Effector memory CD4-positive, alpha-beta T cell (primary cell): ENCODE results near the gene WAS.

Source experiments
- DNase-seq, 3 donors: peaks; one replicate each; pipeline ENCODE4 v3.0.0-alpha.2; 2020
- H3K27ac ChIP-seq: 2 replicates; pipeline ENCODE4 v1.7.0; 2013; ENCODE audit warnings: mild to moderate bottlenecking, low read length, moderate library complexity; ENCODE audit not compliant: insufficient read depth, poor library complexity, severe bottlenecking
- H3K27me3 ChIP-seq: replicated peaks from 2 replicates; pipeline ENCODE4 v1.7.0; 2013; ENCODE audit warnings: mild to moderate bottlenecking, low read length; ENCODE audit not compliant: insufficient read depth, control insufficient read depth, poor library complexity, severe bottlenecking
- H3K36me3 ChIP-seq: 2 replicates; pipeline ENCODE4 v1.7.0; 2013; ENCODE audit warnings: mild to moderate bottlenecking, low read length, moderate library complexity; ENCODE audit not compliant: control insufficient read depth, insufficient read depth
- H3K4me1 ChIP-seq: 2 replicates; pipeline ENCODE4 v1.7.0; 2013; ENCODE audit warnings: low read length, mild to moderate bottlenecking; ENCODE audit not compliant: control insufficient read depth, insufficient read depth, poor library complexity, severe bottlenecking
- H3K4me3 ChIP-seq: 2 replicates; pipeline ENCODE4 v1.7.0; 2013; ENCODE audit warnings: low read length, low read depth, mild to moderate bottlenecking; ENCODE audit not compliant: insufficient read depth, poor library complexity, severe bottlenecking
- H3K9me3 ChIP-seq: 2 replicates; pipeline ENCODE4 v1.7.0; 2013; ENCODE audit warnings: mild to moderate bottlenecking, low read length, moderate library complexity; ENCODE audit not compliant: control insufficient read depth

WAS gene

DNA sequence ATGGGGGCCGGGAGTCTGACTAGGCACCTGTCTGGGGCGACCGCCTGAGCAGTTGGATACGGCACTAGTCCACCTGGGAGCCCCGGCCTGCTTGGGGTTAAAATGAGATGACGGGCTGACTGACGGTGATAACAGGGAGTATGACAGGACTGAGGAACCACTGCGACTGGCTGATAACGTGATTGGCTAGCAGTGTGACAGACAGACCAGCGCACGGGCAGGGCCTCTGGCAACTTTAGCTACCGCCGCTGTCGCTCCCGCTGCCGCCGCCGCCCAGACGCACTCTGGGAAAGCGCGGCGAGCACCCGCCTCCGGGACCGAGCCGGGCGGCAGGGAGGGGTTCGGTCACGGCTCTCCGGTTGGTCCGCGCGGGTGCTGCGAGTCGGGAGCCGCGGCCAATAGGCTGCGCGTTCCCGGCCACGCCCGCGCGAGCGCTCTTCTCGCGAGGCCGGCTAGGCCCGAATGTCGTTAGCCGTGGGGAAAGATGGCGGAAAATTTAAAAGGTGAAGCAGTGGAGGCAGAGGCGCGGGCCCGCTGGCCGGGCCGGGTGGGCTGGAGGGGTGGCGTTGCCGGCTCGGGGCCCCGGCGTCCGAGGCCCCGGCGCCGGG is 12.8 kb downstream of the WAS start, which contains the start of gene SUV39H1:
Gene SUV39H1 (plus strand): TSS at position 434 of the 608 bp plus-strand sequence. CDS start 51 bp downstream, at position 485.
- Histone ChIP-seq H3K9me3 (no peaks in the 10 kb centered on the region), H3K36me3 (peaks cover 4% of the 10 kb centered on the region), H3K4me1 (peaks cover 4% of the 10 kb centered on the region), H3K4me3 (peak within 1 kb of the TSS; percentile 57), H3K27ac (peak within 1 kb of the TSS; percentile 84), H3K27me3 (no peaks in the 10 kb centered on the region)
- peak; percentile 75 to 81 (median 79) for DNase-seq

DNA sequence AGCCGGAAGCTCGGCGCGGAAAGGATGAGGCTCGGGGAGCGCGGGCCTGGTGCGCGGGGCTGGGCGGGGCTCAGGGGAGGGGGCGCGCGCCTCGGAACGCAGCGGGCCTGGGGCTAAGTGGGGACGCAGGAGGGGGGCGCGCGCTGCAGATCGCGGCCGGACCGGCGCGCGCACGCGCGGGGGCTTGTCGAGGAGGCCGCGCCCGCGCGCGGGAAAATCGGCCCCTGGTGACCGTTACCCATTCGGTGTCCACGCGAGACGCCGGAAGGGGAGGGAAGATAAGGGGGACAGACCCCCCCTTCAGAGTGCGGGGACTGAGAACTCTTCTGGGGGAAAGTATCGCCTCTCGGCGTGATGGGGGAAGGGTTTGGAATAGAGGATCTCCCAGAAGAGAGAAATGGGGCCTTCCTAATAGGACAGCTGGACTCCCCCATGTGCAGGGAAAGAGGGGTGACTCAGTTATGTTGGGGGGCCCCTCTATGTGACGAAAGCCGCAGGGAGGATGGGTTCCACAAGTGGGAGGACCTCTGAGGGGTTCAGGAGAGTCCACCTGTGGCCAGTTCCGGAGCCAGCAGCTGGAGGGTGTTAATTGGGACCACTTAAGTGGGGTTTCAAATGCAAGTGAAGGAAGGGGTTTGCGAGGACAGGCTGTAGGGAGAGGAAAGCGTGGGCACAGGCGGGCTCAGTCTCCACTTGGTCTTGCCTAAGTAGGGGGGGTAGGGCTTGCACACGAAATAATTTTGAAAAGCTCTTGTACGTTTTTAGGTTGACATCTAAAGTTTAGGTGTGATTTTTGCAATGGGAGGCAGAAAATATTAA is 13.5 kb downstream of the WAS start:
- Histone ChIP-seq H3K4me1 (peaks cover 4% of the 10 kb centered on the region), H3K4me3 (peak overlapping the region; percentile 57), H3K9me3 (no peaks in the 10 kb centered on the region), H3K36me3 (peaks cover 4% of the 10 kb centered on the region), H3K27me3 (no peaks in the 10 kb centered on the region), H3K27ac (peak overlapping the region; percentile 84)
- peak in 1 of 3 donors; percentile 15 for DNase-seq

DNA sequence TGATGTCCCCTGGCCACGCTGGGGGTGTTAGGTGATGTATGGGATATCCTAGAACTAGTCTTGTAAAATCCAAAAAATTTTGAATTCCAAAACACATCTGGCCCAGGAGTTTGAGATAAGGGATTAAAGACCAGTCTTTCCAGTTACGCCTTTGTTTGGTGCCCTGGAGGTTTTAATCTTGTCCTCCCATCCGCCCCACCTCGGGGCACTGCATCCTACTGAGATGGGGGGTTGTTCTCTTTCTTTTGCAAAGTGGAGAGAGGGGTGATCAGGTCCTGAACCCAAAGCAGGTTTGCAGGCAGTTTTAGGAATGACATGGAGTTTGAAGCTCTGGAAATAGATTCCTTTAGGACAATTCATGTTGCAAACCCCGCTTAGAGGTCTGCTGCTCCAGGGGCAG is 14.7 kb downstream of the WAS start:
- Histone ChIP-seq H3K27ac (no peak overlapping the region), H3K9me3 (no peaks in the 10 kb centered on the region), H3K36me3 (peaks cover 4% of the 10 kb centered on the region), H3K4me3 (no peak overlapping the region), H3K27me3 (no peaks in the 10 kb centered on the region), H3K4me1 (peaks cover 4% of the 10 kb centered on the region)
- DNase-seq: no peak

DNA sequence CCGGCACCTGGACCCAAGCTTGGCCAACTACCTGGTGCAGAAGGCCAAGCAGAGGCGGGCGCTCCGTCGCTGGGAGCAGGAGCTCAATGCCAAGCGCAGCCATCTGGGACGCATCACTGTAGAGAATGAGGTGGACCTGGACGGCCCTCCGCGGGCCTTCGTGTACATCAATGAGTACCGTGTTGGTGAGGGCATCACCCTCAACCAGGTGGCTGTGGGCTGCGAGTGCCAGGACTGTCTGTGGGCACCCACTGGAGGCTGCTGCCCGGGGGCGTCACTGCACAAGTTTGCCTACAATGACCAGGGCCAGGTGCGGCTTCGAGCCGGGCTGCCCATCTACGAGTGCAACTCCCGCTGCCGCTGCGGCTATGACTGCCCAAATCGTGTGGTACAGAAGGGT is 16.6 kb downstream of the WAS start:
- Histone ChIP-seq H3K4me1 (peaks cover 4% of the 10 kb centered on the region), H3K36me3 (peaks cover 9% of the 10 kb centered on the region), H3K4me3 (no peak overlapping the region), H3K27ac (no peak overlapping the region), H3K9me3 (no peaks in the 10 kb centered on the region), H3K27me3 (no peaks in the 10 kb centered on the region)
- no peak for DNase-seq

DNA sequence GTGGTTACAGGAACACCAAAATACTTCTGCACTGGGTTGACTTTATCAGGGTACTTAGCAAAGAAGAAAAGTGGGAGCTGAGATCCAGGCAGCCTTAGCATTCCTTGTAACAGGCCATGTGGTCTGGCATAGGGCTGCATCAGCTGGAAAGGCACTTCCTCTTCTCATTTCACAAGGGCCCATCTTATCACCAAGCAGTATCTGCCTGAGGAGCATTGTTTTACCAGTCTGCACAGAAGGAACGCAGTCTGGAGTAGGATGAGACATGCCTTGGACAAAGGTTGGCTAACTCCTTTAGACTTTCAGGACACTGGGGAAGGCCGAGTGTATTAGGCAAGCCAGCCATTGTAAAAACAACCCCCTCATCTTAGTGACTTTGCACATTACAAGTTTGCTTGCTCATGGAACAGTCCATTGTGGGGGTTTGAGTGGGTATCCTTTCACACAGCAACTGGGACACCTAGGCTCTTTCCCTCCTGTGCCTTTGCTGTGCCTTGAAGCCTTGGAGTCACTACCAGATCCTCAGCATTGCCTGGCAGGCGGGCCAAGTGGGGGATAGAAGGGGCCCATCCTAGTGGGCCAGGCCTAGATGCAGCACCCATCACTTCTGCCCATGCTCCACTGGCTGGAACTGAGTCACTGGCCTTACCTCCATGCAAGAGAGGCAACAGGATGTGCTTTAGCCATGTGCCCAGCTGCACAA is 17.5 kb downstream of the WAS start:
- no peak for DNase-seq
- no peak overlapping the region for H3K27ac ChIP-seq
- no peak overlapping the region for H3K4me3 ChIP-seq
- no peaks in the 10 kb centered on the region for H3K27me3 ChIP-seq
- no peaks in the 10 kb centered on the region for H3K9me3 ChIP-seq
- peaks cover 9% of the 10 kb centered on the region for H3K36me3 ChIP-seq
- H3K4me1 ChIP-seq: no peaks in the 10 kb centered on the region

DNA sequence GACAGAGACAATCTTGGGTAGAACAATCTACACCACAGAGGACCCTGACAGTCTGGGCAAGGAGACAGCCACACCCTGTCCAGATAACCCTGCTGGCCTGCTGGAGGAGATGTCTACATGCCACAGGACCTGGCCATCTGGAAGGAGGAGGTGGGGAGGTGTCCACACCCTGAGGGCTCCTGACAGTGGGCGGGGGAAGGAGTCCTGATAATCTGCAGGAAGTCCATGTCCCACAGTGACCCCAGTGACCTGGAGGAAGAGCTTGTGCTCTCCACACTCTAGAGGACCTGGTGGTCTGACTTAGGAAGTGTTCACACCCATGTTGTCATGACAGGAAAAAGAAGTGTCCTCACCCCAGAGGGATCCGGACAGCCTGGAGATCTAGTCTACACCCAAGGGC is 18.4 kb downstream of the WAS start:
- peaks cover 15% of the 10 kb centered on the region for H3K36me3 ChIP-seq
- H3K9me3 ChIP-seq: no peaks in the 10 kb centered on the region
- H3K27ac ChIP-seq: no peak overlapping the region
- H3K4me3 ChIP-seq: no peak overlapping the region
- H3K4me1 ChIP-seq: no peaks in the 10 kb centered on the region
- H3K27me3 ChIP-seq: no peaks in the 10 kb centered on the region
- no peak for DNase-seq

DNA sequence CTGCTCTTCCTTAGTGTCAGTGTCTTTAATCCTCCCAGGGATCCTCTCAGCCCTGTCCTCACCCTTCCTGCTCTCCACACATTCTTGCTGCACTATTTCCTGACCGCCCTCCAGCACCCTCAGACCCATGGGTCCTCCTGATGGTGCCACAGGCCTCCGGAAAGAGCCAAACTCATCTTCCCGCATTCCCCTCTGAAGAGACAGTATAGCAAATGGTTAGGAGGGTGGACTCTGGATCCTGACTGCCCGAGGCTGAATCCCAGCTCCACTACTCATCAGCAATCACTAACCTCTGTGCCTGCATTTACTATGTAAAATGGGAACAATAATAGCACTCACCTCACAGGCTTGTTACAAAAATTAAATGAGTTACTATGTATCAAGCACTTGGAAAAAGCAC is 19.1 kb downstream of the WAS start:
- Histone ChIP-seq H3K36me3 (peaks cover 22% of the 10 kb centered on the region), H3K9me3 (no peaks in the 10 kb centered on the region), H3K4me1 (no peaks in the 10 kb centered on the region), H3K27me3 (no peaks in the 10 kb centered on the region), H3K27ac (no peak overlapping the region), H3K4me3 (no peak overlapping the region)
- DNase-seq: no peak

DNA sequence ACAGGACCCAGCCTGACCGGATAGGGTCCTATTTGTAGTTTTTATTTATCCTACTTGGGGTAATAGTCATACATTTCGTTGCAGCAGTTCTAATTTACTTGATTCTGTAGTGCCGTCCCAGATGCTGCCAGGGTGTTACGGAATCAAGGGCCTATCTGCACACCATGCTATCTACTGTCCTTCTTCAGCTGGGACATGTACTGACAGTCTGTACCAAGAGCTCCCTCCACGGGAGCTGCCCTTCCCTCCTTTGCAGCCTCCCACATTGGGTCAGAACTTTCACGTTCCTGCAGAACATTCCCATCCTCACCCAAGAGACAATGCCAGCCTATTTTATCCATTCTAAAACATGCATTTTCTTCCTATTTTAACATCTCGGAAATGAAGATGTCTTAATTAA is 19.6 kb downstream of the WAS start:
- Histone ChIP-seq H3K36me3 (peaks cover 24% of the 10 kb centered on the region), H3K27ac (no peak overlapping the region), H3K4me3 (no peak overlapping the region), H3K9me3 (no peaks in the 10 kb centered on the region), H3K27me3 (no peaks in the 10 kb centered on the region), H3K4me1 (no peaks in the 10 kb centered on the region)
- no peak for DNase-seq

DNA sequence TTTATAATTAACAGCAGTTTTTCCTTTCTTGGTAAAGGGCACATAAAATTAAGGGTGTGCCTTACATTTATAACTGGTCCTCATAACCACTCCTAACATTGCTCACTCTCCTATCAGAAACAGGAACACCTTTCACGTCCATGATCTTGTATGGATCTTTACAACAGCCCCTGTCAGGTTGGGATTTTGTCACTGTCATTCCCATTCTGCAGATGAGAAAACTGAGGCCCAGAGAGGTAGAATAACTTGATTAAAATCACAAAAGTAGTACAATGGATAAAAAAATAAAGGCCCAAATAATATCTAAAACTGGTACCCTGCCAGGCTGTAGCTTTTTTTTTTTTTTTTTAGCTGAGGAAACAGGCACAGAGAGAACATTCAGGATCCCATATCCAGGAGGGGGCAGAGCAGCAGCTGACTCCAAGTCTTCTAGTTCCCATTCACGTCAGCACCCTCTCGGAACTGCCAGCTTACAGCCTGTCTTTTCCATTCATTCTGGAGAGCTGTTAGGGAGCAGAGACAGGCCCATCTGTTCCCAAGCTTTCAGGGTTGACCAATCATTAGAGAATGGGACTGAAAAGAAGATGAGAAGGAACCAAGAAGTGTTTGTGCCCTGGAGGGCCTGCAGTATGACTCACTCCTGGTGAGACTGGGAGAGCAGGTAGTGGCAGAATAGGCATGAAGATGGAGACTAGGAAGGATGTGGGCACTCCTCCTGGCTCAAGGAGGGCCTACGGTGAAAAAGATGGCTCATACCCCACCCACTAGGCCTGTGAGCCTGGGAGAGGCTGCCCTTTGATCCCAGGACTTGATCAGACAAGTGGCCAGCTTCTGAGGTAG is 20.3 kb downstream of the WAS start:
- no peak overlapping the region for H3K4me3 ChIP-seq
- H3K27ac ChIP-seq: no peak overlapping the region
- H3K9me3 ChIP-seq: no peaks in the 10 kb centered on the region
- H3K4me1 ChIP-seq: no peaks in the 10 kb centered on the region
- no peaks in the 10 kb centered on the region for H3K27me3 ChIP-seq
- no peak for DNase-seq
- peaks cover 24% of the 10 kb centered on the region for H3K36me3 ChIP-seq
